Neural cell (in vitro differentiated cells): ENCODE results near the gene IMPA2. TPM values are rescaled to one million over a fixed set of nuclear protein-coding genes. Genes with fewer than 3 reads are reported as not detected.

ENCODE experiments used
- H2AFZ ChIP-seq: fragments of 200-600, 300-800 bp; sonication (generic), shearing (Covaris generic); 2 replicates; pipeline ENCODE4 v1.6.0; 2014; ENCODE audit warnings: low read depth, mild to moderate bottlenecking, antibody characterized with exemption, low read length, moderate library complexity
- H3F3A ChIP-seq: fragments of 200-600 bp; shearing (Covaris generic); 2 replicates; pipeline ENCODE4 v1.6.1; 2016; ENCODE audit warnings: mild to moderate bottlenecking, moderate library complexity, mixed read lengths, antibody characterized with exemption, low read length; ENCODE audit not compliant: insufficient read depth, poor library complexity, severe bottlenecking
- H3K27ac ChIP-seq: fragments of 200-600, 300-800 bp; sonication (generic), shearing (Covaris generic); 2 replicates; pipeline ENCODE4 v1.5.1; 2014; ENCODE audit warnings: mild to moderate bottlenecking, low read length, moderate library complexity
- H3K27me3 ChIP-seq: fragments of 300-800, 200-600 bp; sonication (generic), shearing (Covaris generic); 2 replicates; pipeline ENCODE4 v1.6.0; 2014; ENCODE audit warnings: mild to moderate bottlenecking, low read depth, low read length, moderate library complexity; ENCODE audit not compliant: insufficient read depth
- H3K36me3 ChIP-seq: fragments of 300-800, 200-600 bp; sonication (generic), shearing (Covaris generic); 2 replicates; pipeline ENCODE4 v1.5.1; 2014; ENCODE audit warnings: mild to moderate bottlenecking, antibody characterized with exemption, low read length, moderate library complexity; ENCODE audit not compliant: insufficient read depth
- H3K4me2 ChIP-seq: fragments of 300-800, 200-600 bp; sonication (generic), shearing (Covaris generic); 2 replicates; pipeline ENCODE4 v1.6.0; 2014; ENCODE audit warnings: mild to moderate bottlenecking, low read length
- H3K4me3 ChIP-seq: fragments of 300-800, 200-600 bp; sonication (generic), shearing (Covaris generic); 2 replicates; pipeline ENCODE4 v1.5.1; 2014; ENCODE audit warnings: mild to moderate bottlenecking, low read length, moderate library complexity
- H3K79me2 ChIP-seq: fragments of 200-600 bp; shearing (Covaris generic); replicated peaks from 2 replicates; pipeline ENCODE4 v1.6.0; 2014; ENCODE audit warnings: mild to moderate bottlenecking, low read length, moderate library complexity; ENCODE audit not compliant: insufficient read depth
- H3K9ac ChIP-seq: fragments of 300-800, 200-600 bp; sonication (generic), shearing (Covaris generic); 2 replicates; pipeline ENCODE4 v1.6.1; 2016; ENCODE audit warnings: mild to moderate bottlenecking, low read length, mixed read lengths
- H3K9me2 ChIP-seq: fragments of 200-600 bp; shearing (Covaris generic); 2 replicates; pipeline ENCODE4 v1.6.1; 2016; ENCODE audit warnings: mild to moderate bottlenecking, low read length, mixed read lengths; ENCODE audit not compliant: insufficient read depth
- H3K9me3 ChIP-seq: fragments of 200-600, 300-800 bp; sonication (generic), shearing (Covaris generic); 2 replicates; pipeline ENCODE4 v1.6.1; 2016; ENCODE audit warnings: mild to moderate bottlenecking, mixed run types, low read length, moderate library complexity, mixed read lengths
- H4K20me1 ChIP-seq: fragments of 200-600 bp; shearing (Covaris generic); 2 replicates; pipeline ENCODE4 v1.6.1; 2016; ENCODE audit warnings: mild to moderate bottlenecking, mixed run types; ENCODE audit not compliant: insufficient read depth
- CTCF ChIP-seq: fragments of 450-650 bp; IDR thresholded peaks from 2 replicates; pipeline ENCODE4 v1.5.1; 2014; ENCODE audit warnings: antibody characterized with exemption, mild to moderate bottlenecking, moderate library complexity; ENCODE audit not compliant: poor library complexity, severe bottlenecking
- EP300 ChIP-seq: fragments of 450-650 bp; conservative IDR thresholded peaks from 2 replicates; pipeline ENCODE4 v1.6.1; 2014; ENCODE audit warnings: antibody characterized with exemption, mild to moderate bottlenecking, moderate library complexity; ENCODE audit not compliant: poor library complexity, severe bottlenecking
- EZH2 ChIP-seq: fragments of 200-600, 300-800 bp; shearing (Covaris generic), sonication (generic); IDR thresholded peaks from 2 replicates; pipeline ENCODE4 v1.6.1; 2014; ENCODE audit warnings: antibody characterized with exemption, low read length, borderline replicate concordance, mild to moderate bottlenecking; ENCODE audit not compliant: insufficient read depth, poor library complexity, severe bottlenecking
- MXI1 ChIP-seq: fragments of 450-650 bp; conservative IDR thresholded peaks from 2 replicates; pipeline ENCODE4 v1.6.1; 2014; ENCODE audit warnings: antibody characterized with exemption, mild to moderate bottlenecking; ENCODE audit not compliant: poor library complexity, severe bottlenecking
- POLR2AphosphoS5 ChIP-seq: IDR thresholded peaks from 2 replicates; pipeline ENCODE4 v1.6.1; 2012
- RAD21 ChIP-seq: fragments of 450-650 bp; conservative IDR thresholded peaks from 2 replicates; pipeline ENCODE4 v1.6.1; 2014; ENCODE audit warnings: antibody characterized with exemption, mild to moderate bottlenecking, moderate library complexity
- REST ChIP-seq: IDR thresholded peaks from 2 replicates; pipeline ENCODE4 v1.6.1; 2012; ENCODE audit warnings: borderline replicate concordance
- SMC3 ChIP-seq: fragments of 450-650 bp; conservative IDR thresholded peaks from 2 replicates; pipeline ENCODE4 v1.6.1; 2014; ENCODE audit warnings: antibody characterized with exemption, mild to moderate bottlenecking, moderate library complexity; ENCODE audit not compliant: poor library complexity
- TAF1 ChIP-seq: IDR thresholded peaks from 2 replicates; pipeline ENCODE4 v1.6.1; 2012; ENCODE audit warnings: low read depth
- polyA plus RNA-seq: library from polyadenylated mRNA; depleted of rRNA; stranded (reverse); fragments of >200 nt; gene quantifications from 2 replicates; pipeline ENCODE4 v1.2.3, GENCODE V29; 2014

The IMPA2 gene
- polyA plus RNA-seq, 1 donor from 2014 or later, result 2.7 TPM

- H3F3A ChIP-seq, result no peaks in the 10 kb centered on the region
- H3K9me2 ChIP-seq, result no peaks in the 10 kb centered on the region
- H3K27ac ChIP-seq, result no peak overlapping the region
- no peaks in the 10 kb centered on the region for H4K20me1 ChIP-seq
- H3K4me2 ChIP-seq, result no peak overlapping the region
- TF ChIP-seq RAD21, result no peak
- no peak for TF ChIP-seq REST
- TF ChIP-seq MXI1, result no peak
- no peak for TF ChIP-seq SMC3
- no peak for TF ChIP-seq EZH2
- no peak for TF ChIP-seq EP300
- no peak for TF ChIP-seq TAF1
- TF ChIP-seq CTCF, result no peak
- TF ChIP-seq POLR2AphosphoS5, result no peak
- no peak overlapping the region for H3K4me3 ChIP-seq
- no peak overlapping the region for H2AFZ ChIP-seq
- H3K79me2 ChIP-seq, result no peaks in the 10 kb centered on the region
- H3K9ac ChIP-seq, result no peak overlapping the region
- no peaks in the 10 kb centered on the region for H3K27me3 ChIP-seq
- H3K36me3 ChIP-seq, result no peaks in the 10 kb centered on the region
- no peaks in the 10 kb centered on the region for H3K9me3 ChIP-seq
These were observed 25.8 kb downstream of the IMPA2 start for GRCh38 chr18:12007063-12007462.

- no peaks in the 10 kb centered on the region for H3K27me3 ChIP-seq
- H3K9ac ChIP-seq, result no peak overlapping the region
- no peaks in the 10 kb centered on the region for H3K9me3 ChIP-seq
- no peaks in the 10 kb centered on the region for H3F3A ChIP-seq
- no peak overlapping the region for H3K27ac ChIP-seq
- no peaks in the 10 kb centered on the region for H3K36me3 ChIP-seq
- no peaks in the 10 kb centered on the region for H3K9me2 ChIP-seq
- no peaks in the 10 kb centered on the region for H3K79me2 ChIP-seq
- H2AFZ ChIP-seq, result no peak overlapping the region
- TF ChIP-seq MXI1, result no peak
- no peak for TF ChIP-seq TAF1
- no peak for TF ChIP-seq CTCF
- no peak for TF ChIP-seq EZH2
- no peak for TF ChIP-seq RAD21
- no peak for TF ChIP-seq EP300
- TF ChIP-seq SMC3, result no peak
- no peak for TF ChIP-seq POLR2AphosphoS5
- TF ChIP-seq REST, result no peak
- no peak overlapping the region for H3K4me2 ChIP-seq
- no peak overlapping the region for H3K4me3 ChIP-seq
- H4K20me1 ChIP-seq, result no peaks in the 10 kb centered on the region
These were observed 27.0 kb downstream of the IMPA2 start for GRCh38 chr18:12008181-12008767.
